K562 (cell line): ENCODE data around the gene QSOX2. TPM values are rescaled to one million over a fixed set of nuclear protein-coding genes. Genes with fewer than 3 reads are reported as not detected.

Experiments used
- ATAC-seq: fragments of 200-7000 bp; cut with Tn5 transposase; 3 replicates; pipeline ENCODE4 v1.9.1; 2020; ENCODE audit warnings: moderate library complexity
- BruUV-seq: library from RNA; stranded (reverse); fragments of 400-500 nt; replicated peaks from 2 replicates; lab custom pipeline; 2021; lab: Mats Ljungman, UMichigan
- CTCF ChIA-PET: fragments of 300-600 bp; formaldehyde crosslinking; extraction: SDS; loops from one replicate; lab custom pipeline; 2021; ENCODE audit warnings: low intra/inter-chr PET ratio; lab: Yijun Ruan, JAX
- POLR2A ChIA-PET: fragments of 300-600, 350-650 bp; sonication (Branson Sonifier 250); formaldehyde crosslinking; extraction: SDS; loops from one replicate; lab custom pipeline; 2021; ENCODE audit warnings: antibody characterized with exemption, inconsistent platforms; lab: Yijun Ruan, JAX
- DNase-seq, 4 experiments: peaks; one replicate each; pipeline versions ENCODE4 v3.0.0 to v3.0.0-alpha.2; 2011 to 2018; ENCODE audit warnings: low spot score in 3 of 4, mixed read lengths in 3 of 4; ENCODE audit errors: extremely low read depth in 1 of 4
- FAIRE-seq: peaks from 2 replicates; lab custom pipeline; 2011; peaks lifted over from hg19 to GRCh38; lab: Jason Lieb, UNC
- H2AFZ ChIP-seq: 2 replicates; pipeline ENCODE4 v1.6.0; 2011; ENCODE audit warnings: low read depth, low read length, control low read depth, inconsistent platforms
- H3K27ac ChIP-seq: fragments of 200-600 bp; 3 replicates; pipeline ENCODE4 v1.8.0; 2011; ENCODE audit warnings: low read depth, mild to moderate bottlenecking, control low read depth, inconsistent platforms, low read length, moderate library complexity, mixed read lengths; ENCODE audit errors: extremely low read depth
- H3K27me3 ChIP-seq, 2 experiments: fragments of 300-600 bp in 1 of 2; 2 replicates in 1 of 2; 3 replicates in 1 of 2; pipeline versions ENCODE4 v1.6.0 to v1.8.0; 2011; ENCODE audit warnings: inconsistent platforms in 2 of 2, low read length in 2 of 2, mild to moderate bottlenecking in 1 of 2, mixed read lengths in 1 of 2, moderate library complexity in 1 of 2; ENCODE audit not compliant: control insufficient read depth in 2 of 2, insufficient read depth in 2 of 2
- H3K36me3 ChIP-seq: fragments of 300-600 bp; 3 replicates; pipeline ENCODE4 v1.8.0; 2011; ENCODE audit warnings: mild to moderate bottlenecking, low read length, inconsistent platforms; ENCODE audit not compliant: control insufficient read depth, insufficient read depth
- H3K4me1 ChIP-seq, 2 experiments: fragments of 200-600 bp in 1 of 2; replicated peaks in 1 of 2; 2 replicates in 1 of 2; 3 replicates in 1 of 2; pipeline versions ENCODE4 v1.5.1 to v1.8.0; 2011; ENCODE audit warnings: inconsistent platforms in 2 of 2, low read length in 2 of 2, mild to moderate bottlenecking in 1 of 2, mixed read lengths in 1 of 2, moderate library complexity in 1 of 2; ENCODE audit not compliant: control insufficient read depth in 2 of 2, insufficient read depth in 2 of 2
- H3K4me2 ChIP-seq: 2 replicates; pipeline ENCODE4 v1.6.1; 2011; ENCODE audit warnings: low read length, control low read depth, inconsistent platforms, mixed read lengths; ENCODE audit not compliant: insufficient read depth
- H3K4me3 ChIP-seq: fragments of 200-600 bp; sonication (generic), shearing (Covaris generic); 2 replicates; pipeline ENCODE4 v1.5.1; 2016; ENCODE audit warnings: control low read depth, inconsistent platforms
- H3K79me2 ChIP-seq: fragments of 200-600 bp; 3 replicates; pipeline ENCODE4 v1.8.0; 2011; ENCODE audit warnings: low read length, inconsistent platforms; ENCODE audit not compliant: control insufficient read depth, insufficient read depth
- H3K9ac ChIP-seq, 2 experiments: 2 replicates each; pipeline versions ENCODE4 v1.6.0 to v1.6.1; 2011; ENCODE audit warnings: low read depth in 2 of 2, low read length in 2 of 2, control low read depth in 1 of 2, inconsistent platforms in 1 of 2, mild to moderate bottlenecking in 1 of 2, mixed read lengths in 1 of 2; ENCODE audit not compliant: insufficient read depth in 1 of 2
- H3K9me1 ChIP-seq: one replicate; pipeline ENCODE4 v1.6.0; 2011; ENCODE audit warnings: inconsistent platforms, mild to moderate bottlenecking, low read length, moderate library complexity; ENCODE audit not compliant: control insufficient read depth, insufficient read depth
- H3K9me3 ChIP-seq: replicated peaks from 2 replicates; pipeline ENCODE4 v1.5.1; 2011; ENCODE audit warnings: low read depth, low read length, inconsistent platforms; ENCODE audit not compliant: control insufficient read depth, insufficient read depth
- H4K20me1 ChIP-seq: replicated peaks from 2 replicates; pipeline ENCODE4 v1.6.1; 2011; ENCODE audit warnings: low read length, inconsistent platforms, mixed read lengths; ENCODE audit not compliant: control insufficient read depth, insufficient read depth
- FOXA3 ChIP-seq, 2 experiments: fragments of 450-650 bp in 1 of 2; sonication (generic) in 1 of 2; formaldehyde crosslinking; IDR thresholded peaks in 1 of 2; conservative IDR thresholded peaks in 1 of 2; 2 replicates each; pipeline versions ENCODE4 v1.4.0 to v1.8.0; 2020 to 2022; ENCODE audit warnings: mild to moderate bottlenecking in 2 of 2, missing genetic modification reagents in 1 of 2
- GTF2A2 ChIP-seq: IDR thresholded peaks from 2 replicates; pipeline ENCODE4 v1.6.1; 2016; ENCODE audit warnings: mild to moderate bottlenecking, missing genetic modification characterization, missing compliant biosample characterization
- HSF4 ChIP-seq: fragments of 250-450 bp; sonication (Bioruptor Pico); IDR thresholded peaks from 2 replicates; pipeline ENCODE4 v2.1.2; 2022; ENCODE audit warnings: mild to moderate bottlenecking, moderate library complexity, borderline replicate concordance
- ILF3 ChIP-seq: fragments of 450-650 bp; IDR thresholded peaks from 2 replicates; pipeline ENCODE4 v1.6.1; 2018; ENCODE audit warnings: antibody characterized with exemption, mild to moderate bottlenecking, moderate library complexity, borderline replicate concordance
- MTF1 ChIP-seq: fragments of 250-450 bp; sonication (Bioruptor Pico); IDR thresholded peaks from 2 replicates; pipeline ENCODE4 v1.9.0; 2021; ENCODE audit warnings: moderate library complexity, mild to moderate bottlenecking, inconsistent platforms, borderline replicate concordance
- POLR2G ChIP-seq: fragments of 200-400 bp; formaldehyde crosslinking; IDR thresholded peaks from 2 replicates; pipeline ENCODE4 v1.6.1; 2017; ENCODE audit warnings: low read depth, mild to moderate bottlenecking, antibody characterized with exemption, low read length, moderate library complexity
- RERE ChIP-seq: sonication (generic); formaldehyde crosslinking; IDR thresholded peaks from 2 replicates; pipeline ENCODE4 v1.8.0; 2023; ENCODE audit warnings: missing genetic modification reagents, mild to moderate bottlenecking, borderline replicate concordance
- USF2 ChIP-seq: sonication (generic); formaldehyde crosslinking; IDR thresholded peaks from 2 replicates; pipeline ENCODE4 v1.5.0; 2020; ENCODE audit warnings: missing genetic modification reagents
- WGBS: fragments of 100-300 bp; shearing (Covaris generic); methylation state at CpG from one replicate; pipeline ENCODE4 v1.1.6; 2016; ENCODE audit warnings: low coverage, mixed read lengths; ENCODE audit not compliant: insufficient coverage; ENCODE audit errors: missing lambda C conversion rate; 5-methylcytosine and 5-hydroxymethylcytosine counted together
- in situ Hi-C: fragments of 300-500 bp; cut with MboI; formaldehyde crosslinking; loops from 4 replicates; pipeline ENCODE4 v1.15.0; 2018; ENCODE audit warnings: inconsistent platforms, mixed read lengths
- intact Hi-C: fragments of 100-400 bp; cut with micrococcal nuclease; formaldehyde crosslinking; loops from 2 replicates; pipeline ENCODE4 v1.14.2; 2022
- polyA plus RNA-seq, 8 experiments: library from polyadenylated mRNA; depleted of rRNA in 4 of 8; stranded (reverse) in 5 of 8; unstranded in 3 of 8; fragments of >200 nt; fragmentation: Nextera tagmentation in 2 of 8; fragmentation: Illumina TruSeq in 1 of 8; extraction: Ambion mirVana in 2 of 8; extraction: Trizol in 1 of 8; gene quantifications; 2 replicates each; pipeline versions ENCODE4 v1.2.1 to v1.2.3, GENCODE V29; 2011 to 2014; ENCODE audit warnings: inconsistent platforms in 1 of 8, missing spikeins in 1 of 8
- total RNA-seq, 7 experiments: library from RNA; depleted of rRNA in 6 of 7; stranded (reverse); fragments of >200 nt in 6 of 7; fragmentation: Illumina TruSeq in 2 of 7; extraction: Trizol in 2 of 7; gene quantifications; 2 replicates each; pipeline versions ENCODE4 v1.2.1 to v1.2.3, GENCODE V29; 2011 to 2021; ENCODE audit warnings: low replicate concordance in 1 of 7

QSOX2 gene
- total and polyA plus RNA-seq, 9 of the 15 experiments (the other 6 are each of a cell fraction or from before 2014, with no cell fraction given), result 0.51 to 23.7 (median 12.7) TPM

GRCh38 chr9:136234597-136234996 lies 11.0 kb downstream of the QSOX2 start:
- POLR2A ChIA-PET, result interaction anchor here (0.6 to 1.1 kb wide), 3 partner anchors 11 to 290 kb away, joined by 3 to 4 read pairs (median 4); partner anchors contain the start of gene QSOX2
- TF ChIP-seq FOXA3 (CRISPR knock-in tag; conservative IDR thresholded peaks at IDR 0.05 in 1 of 2, IDR thresholded peaks at IDR 0.05 in 1 of 2), result no peak
- TF ChIP-seq USF2 (CRISPR knock-in tag), result no peak
- peak; percentile 40; the same call in 1 of the 2 replicates for TF ChIP-seq POLR2G
- Histone ChIP-seq H3K4me2 (no peak overlapping the region), H3K4me1 (peaks cover 41 to 76% of the 10 kb centered on the region in 2 experiments), H3K36me3 (peaks cover 66% of the 10 kb centered on the region), H2AFZ (no peak overlapping the region), H4K20me1 (peaks cover 44% of the 10 kb centered on the region), H3K27me3 (no peaks in the 10 kb centered on the region), H3K79me2 (peaks cover 83% of the 10 kb centered on the region), H3K27ac (no peak overlapping the region), H3K9ac (0 out of 4 replicates have a peak overlapping the region, but pooled peaks of 1 of the 2 experiments have one; percentile 13), H3K9me3 (no peaks in the 10 kb centered on the region), H3K4me3 (no peak overlapping the region), H3K9me1 (peaks cover 18% of the 10 kb centered on the region)
- intact Hi-C loops (no loop called here), in situ Hi-C loops (no loop called here)
- CTCF ChIA-PET, result no interaction called here
- DNase-seq (no peak), FAIRE-seq (no peak), ATAC-seq (no peak)
- no TSS peak for BruUV-seq
- WGBS, result 95% methylated on average over 21 of the region's 21 CpGs

GRCh38 chr9:136233868-136234267 lies 11.7 kb downstream of the QSOX2 start:
- H3K4me3 ChIP-seq, result no peak overlapping the region
- H3K27me3 ChIP-seq, result no peaks in the 10 kb centered on the region
- ChIA-PET POLR2A (interaction anchor here (0.9 kb wide), 1 partner anchor 45 kb away, joined by 4 read pairs; no protein-coding TSS in a partner anchor), CTCF (no interaction called here)
- H3K79me2 ChIP-seq, result peaks cover 78% of the 10 kb centered on the region
- peaks cover 61% of the 10 kb centered on the region for H3K36me3 ChIP-seq
- 90% methylated on average over 14 of the region's 14 CpGs for WGBS
- in situ Hi-C loops (no loop called here), intact Hi-C loops (no loop called here)
- peaks cover 41 to 73% of the 10 kb centered on the region in 2 experiments for H3K4me1 ChIP-seq
- no peak overlapping the region for H3K9ac ChIP-seq
- H3K9me1 ChIP-seq, result peaks cover 18% of the 10 kb centered on the region
- H3K4me2 ChIP-seq, result no peak overlapping the region
- H2AFZ ChIP-seq, result no peak overlapping the region
- H4K20me1 ChIP-seq, result peaks cover 36% of the 10 kb centered on the region
- no peaks in the 10 kb centered on the region for H3K9me3 ChIP-seq
- DNase-seq (no peak), FAIRE-seq (no peak), ATAC-seq (no peak)
- no TSS peak for BruUV-seq
- no peak overlapping the region for H3K27ac ChIP-seq
- TF ChIP-seq MTF1 (CRISPR knock-in tag), result no peak
- TF ChIP-seq HSF4, result no peak
- no peak for TF ChIP-seq GTF2A2 (tag)
- TF ChIP-seq RERE (CRISPR knock-in tag), result no peak
- no peak for TF ChIP-seq ILF3
